Fibroblast of skin of abdomen (primary cell): ENCODE measurements around the gene TMEM126A. TPM values are rescaled to one million over a fixed set of nuclear protein-coding genes. Genes with fewer than 3 reads are reported as not detected.
"Not testable (repeated sequence)": the region's sequence is repeated elsewhere in the genome, so short reads cannot be mapped to it uniquely, and the experiment has no call there.

Experiments
- DNase-seq: peaks from one replicate; pipeline ENCODE4 v3.0.0-alpha.2; 2013
- polyA plus RNA-seq, 2 experiments: library from polyadenylated mRNA; unstranded; fragments of 120-200 nt; gene quantifications; one replicate each; pipeline ENCODE4 v1.2.1, GENCODE V29; 2013; ENCODE audit not compliant: insufficient read length in 2 of 2

TMEM126A gene
- 46.1 TPM for polyA plus RNA-seq (2013, experiment 1 of 2; ENCODE audit: insufficient read length)
- 46.8 TPM for polyA plus RNA-seq (2013, experiment 2 of 2; ENCODE audit: insufficient read length)

DNA sequence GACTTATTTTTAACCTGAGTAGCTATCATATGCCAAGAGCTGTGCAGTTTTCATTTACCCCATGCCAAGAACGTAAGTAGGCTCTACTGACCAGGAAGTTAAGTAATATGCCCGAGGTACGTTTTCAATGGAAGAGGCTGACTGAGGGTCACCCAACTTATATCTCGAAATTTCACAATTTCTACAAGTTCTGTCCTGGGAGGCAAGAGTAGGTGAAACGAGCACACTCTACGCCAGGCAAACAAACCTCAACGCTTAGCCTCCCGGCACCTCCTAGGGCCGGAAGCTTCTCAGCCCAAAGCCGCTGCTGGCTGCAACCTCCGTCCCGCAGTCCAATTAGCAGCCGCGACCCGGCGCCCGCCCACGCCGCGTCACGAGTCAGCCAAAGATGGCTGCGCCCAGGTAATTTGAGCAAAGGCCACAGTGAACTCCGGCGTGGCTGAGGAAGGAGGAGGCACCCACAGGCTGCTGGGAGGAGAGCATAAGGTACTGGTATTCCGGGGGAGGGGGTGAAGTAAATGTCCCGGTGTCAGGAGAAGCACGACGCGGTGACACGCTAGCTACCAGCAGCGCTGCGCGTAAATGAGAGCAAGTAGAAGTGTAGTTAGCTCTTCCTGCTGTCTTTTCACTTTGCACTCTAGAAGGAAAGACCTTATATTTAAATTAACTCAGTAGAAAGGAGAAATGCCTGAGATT lies at the start of gene TMEM126A:
TSS of gene TMEM126A (plus strand) at position 364 of the 696 bp plus-strand sequence. CDS start 2,289 bp downstream, outside the sequence.
- peak; percentile 81 for DNase-seq

GRCh38 chr11:85599083-85599482 lies 48.7 kb upstream of the TMEM126A start:
- no peak for DNase-seq

DNA sequence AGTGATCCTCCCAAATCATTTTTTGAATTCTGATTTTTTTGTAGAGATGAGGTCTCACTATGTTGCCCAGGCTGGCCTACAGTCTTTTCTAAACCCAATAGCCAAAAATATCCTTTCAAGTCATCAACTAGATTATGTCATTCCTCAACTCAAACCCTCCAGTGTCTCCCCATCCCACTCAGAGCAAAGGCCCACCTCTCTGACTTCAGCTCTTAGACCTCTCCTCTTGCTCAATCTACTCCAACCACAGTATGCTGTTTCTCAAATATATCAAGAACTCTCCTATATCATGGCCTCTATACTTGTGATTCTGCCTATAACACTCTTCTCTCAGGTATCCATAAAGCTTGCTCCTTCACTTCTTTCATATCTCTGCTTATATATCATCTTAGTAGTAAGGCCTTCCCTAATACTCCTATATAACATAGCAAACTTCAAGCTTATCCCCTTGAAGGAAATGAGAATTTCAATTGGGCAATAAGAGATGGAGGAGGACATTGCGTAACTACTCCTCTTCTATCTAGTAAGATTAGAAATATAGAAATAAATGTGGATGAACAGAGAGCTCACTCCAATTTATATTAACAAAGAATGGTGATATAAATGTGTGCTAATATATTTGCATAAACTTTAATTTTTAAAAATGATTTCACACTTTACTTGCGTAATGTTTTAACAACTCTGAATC lies 45.1 kb upstream of the TMEM126A start:
- no peak for DNase-seq

GRCh38 chr11:85603220-85603619 lies 44.5 kb upstream of the TMEM126A start:
- no peak for DNase-seq

GRCh38 chr11:85606237-85606636 lies 41.5 kb upstream of the TMEM126A start:
- DNase-seq: not testable (repeated sequence)

DNA sequence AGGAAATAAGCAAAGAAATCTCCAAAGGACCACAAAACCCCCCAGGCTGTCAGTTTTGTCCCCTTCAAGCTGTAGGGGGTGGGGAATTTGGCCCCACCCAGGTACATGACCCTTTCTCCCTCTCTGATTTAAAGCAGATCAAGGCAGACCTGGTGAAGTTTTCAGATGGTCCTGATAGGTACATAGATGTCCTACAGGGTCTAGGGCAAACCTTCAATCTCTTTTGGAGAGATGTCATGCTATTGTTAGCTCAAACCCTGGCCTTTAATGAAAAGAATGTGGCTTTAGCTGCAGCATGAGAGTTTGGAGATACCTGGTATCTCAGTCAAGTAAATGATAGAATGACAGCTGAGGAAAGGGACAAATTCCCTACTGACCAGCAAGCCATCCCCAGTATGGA lies 39.1 kb upstream of the TMEM126A start:
- not testable (repeated sequence) for DNase-seq

DNA sequence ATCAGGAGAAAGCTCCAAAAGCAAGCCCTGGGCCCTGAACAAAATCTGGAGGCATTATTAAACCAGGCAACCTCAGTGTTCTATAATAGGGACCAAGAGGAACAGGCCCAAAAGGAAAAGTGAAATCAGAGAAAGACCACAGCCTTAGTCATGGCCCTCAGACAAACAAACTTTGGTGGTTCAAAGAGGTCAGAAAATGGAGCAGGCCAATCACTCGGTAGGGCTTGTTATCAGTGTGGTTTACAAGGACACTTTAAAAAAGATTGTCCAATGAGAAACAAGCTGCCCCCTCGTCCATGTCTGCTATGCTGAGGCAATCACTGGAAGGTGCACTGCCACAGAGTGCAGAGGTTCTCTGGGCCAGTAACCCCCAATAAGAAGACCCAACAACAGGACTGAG lies 38.5 kb upstream of the TMEM126A start:
- not testable (repeated sequence) for DNase-seq

- not testable (repeated sequence) for DNase-seq
Observed at GRCh38 chr11:85611643-85612042, 36.1 kb upstream of the TMEM126A start.

DNA sequence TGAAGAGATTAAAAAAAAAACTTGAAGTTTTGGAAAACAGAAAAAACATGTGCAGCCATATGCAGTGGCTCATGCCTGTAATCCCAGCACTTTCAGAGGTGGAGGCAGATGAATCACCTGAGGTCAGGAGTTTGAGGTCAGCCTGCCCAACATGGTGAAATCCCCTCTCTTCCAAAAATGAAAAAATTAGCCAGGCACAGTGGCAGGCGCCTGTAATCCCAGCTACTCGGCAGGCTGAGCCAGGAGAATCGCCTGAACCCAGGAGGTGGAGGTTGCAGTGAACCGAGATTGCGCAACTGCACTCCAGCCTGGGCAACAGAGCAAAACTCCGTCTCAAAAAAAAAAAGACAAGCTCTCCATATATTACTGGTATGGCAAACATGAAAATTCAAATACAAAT lies 28.3 kb upstream of the TMEM126A start:
- DNase-seq: no peak

- no peak for DNase-seq
Observed at GRCh38 chr11:85620256-85620655, 27.5 kb upstream of the TMEM126A start.

- no peak for DNase-seq
Observed at GRCh38 chr11:85626496-85626895, 21.3 kb upstream of the TMEM126A start.

DNA sequence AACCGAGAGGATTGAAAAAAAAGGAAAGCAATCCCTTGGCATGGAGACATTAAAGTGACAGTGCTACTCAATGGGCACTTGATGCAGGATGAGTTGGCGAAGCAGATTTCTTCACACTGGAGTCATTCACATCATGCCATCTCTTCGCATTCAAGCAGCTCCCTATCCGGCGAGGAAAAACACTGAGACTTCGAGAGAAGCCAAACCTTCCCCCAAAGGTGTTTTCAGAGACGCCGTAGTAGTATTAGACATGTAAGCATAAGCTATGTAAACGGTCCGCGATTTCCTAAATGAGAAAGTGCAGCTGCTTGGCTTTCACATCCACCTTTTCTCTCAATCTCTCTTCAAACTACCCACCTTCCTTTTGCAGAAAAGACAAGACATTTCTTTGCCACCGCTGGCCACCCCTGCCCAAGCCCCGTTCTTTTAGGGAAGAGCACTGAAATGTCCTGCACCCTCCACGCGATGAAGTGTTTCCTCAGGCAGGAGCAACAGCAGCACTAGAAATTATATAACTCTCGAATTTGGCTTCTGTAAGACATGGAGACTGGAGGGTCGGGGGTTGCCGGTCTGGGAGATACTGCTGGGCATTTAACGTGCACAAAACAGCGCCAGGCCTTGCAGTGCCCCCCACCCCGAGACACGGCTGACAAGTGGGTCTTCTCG lies 20.3 kb upstream of the TMEM126A start, which contains the start of gene DLG2:
TSS of gene DLG2 (minus strand) at position 13 of the 666 bp plus-strand sequence.
- DNase-seq: peak; percentile 26

DNA sequence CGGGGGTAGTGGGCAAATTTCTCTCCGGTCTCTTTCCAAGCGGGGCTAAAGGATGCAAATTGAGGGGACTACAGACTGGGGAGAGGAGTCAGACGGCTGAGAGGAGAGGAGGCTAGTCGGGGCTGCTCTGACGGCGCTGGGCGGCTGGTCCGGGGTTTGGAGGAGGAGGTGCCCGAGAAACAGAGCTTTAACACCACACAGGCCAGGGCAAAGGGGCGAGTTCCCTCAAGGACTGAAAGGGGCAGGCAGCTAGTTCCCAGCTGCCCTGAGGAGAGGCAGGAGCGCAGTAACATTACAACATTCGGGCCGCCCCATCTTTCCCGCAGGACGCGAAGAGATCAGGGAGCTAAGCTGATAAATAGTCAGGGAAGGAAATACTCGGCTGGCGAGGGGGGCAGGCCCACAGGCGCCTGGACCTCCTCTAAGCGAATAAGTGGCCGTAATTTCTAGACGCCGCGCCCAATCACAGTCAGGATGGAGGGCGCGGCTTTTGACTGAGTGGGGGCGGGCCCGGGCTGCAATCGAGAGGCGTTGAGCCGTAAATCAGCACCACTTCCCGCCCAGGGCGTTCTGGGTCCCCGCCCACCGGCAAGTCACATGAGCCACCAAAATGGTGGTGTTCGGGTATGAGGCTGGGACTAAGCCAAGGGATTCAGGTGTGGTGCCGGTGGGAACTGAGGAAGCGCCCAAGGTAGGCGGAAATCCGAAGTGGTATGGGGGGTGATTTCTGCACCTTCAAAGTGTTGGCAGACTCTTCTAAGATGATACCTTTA lies 19.6 kb upstream of the TMEM126A start, which contains the start of gene TMEM126B:
TSS of gene TMEM126B (plus strand) at position 596 of the 773 bp plus-strand sequence. CDS start at position 611, 15 bp downstream.
- peak; percentile 97 for DNase-seq

- no peak for DNase-seq
Observed at GRCh38 chr11:85628771-85629341, 18.9 kb upstream of the TMEM126A start.

DNA sequence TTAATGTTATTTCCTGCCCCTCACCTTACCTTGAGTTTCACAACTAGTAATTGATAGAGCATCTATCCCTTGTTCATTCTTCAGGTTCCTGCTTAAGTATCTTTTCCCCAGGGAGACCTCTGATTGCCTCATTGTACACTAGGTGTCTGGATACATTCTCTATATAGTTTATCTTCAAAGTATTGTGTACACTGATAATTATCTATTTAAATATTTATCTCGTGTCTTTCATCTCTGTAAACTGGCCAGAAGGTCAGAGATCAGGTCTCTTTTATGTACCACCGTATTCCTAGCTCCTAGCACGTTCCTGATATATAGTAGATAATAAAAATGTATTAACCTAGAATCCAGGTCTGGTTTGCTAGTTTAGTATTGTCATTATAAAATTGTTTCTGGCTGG lies 13.0 kb upstream of the TMEM126A start:
- DNase-seq: no peak

GRCh38 chr11:85643191-85643614 lies 4.6 kb upstream of the TMEM126A start:
- DNase-seq: no peak

DNA sequence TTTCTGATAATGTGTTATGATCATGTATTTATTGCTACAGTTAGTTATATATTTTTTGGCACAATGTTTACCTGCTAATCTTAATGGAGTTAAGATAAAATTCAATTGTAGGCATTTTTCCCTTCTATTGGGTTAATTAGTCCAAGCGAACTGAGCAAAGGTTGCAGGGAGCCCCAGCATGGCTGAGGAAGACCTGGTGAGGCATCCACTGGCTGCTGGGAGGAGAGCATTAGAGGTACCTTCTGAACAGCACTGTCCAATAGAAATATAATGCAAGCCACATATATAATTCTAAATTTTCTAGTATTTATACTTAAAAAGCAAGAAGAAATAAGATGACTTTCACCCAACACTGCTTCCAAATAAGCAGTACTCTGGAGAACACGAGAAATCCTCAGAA lies 689 bp upstream of the TMEM126A start:
- no peak for DNase-seq

DNA sequence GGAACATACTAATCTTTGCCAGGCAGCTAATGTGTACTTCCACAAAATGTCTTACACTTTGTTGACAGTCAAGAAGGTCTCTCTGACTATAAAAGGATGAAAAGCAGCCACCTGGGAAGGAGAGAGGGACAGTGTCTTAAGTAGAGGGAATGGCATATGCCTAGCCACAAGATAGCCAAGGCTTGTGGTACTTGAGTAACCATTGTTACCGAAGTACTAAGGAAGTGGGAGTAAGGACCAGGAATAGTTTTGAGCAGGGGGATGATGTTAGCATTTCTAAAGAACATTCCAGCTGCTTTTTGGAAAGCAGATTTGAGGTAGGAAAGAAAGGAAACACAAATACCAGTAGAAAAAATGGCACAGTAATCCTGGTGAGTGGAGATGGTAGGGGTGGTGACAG lies 3.4 kb downstream of the TMEM126A start:
- DNase-seq: no peak

DNA sequence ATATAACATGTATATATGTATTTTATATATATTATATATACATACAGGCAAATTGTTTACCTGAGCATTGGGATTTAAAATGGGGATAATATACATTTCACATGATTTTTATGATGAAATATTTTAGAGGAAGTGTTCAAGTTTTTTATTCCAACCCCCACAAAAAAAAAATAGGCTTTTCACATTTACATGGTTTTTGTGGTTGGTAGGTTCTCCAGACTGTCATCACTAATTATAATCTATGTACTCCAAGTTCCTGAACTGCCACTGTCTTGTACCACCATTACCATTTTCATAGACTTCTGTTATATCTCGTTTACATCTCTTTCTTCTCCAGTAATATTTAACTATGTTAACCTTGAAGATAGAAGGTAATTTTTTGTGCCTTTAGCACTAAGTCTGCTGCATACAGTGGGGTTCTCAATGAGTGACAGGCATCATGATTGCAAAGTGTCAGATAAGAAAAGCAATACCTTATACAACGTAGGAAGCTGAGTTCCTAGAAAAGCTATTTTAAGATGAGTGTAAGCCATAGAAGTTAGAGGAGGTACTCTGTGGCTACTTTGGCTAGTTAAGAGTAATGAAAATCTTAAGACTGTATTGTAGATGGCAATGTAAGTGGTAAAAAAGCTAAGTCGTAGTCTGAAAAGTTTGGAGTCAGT lies 5.2 kb downstream of the TMEM126A start:
- no peak for DNase-seq

DNA sequence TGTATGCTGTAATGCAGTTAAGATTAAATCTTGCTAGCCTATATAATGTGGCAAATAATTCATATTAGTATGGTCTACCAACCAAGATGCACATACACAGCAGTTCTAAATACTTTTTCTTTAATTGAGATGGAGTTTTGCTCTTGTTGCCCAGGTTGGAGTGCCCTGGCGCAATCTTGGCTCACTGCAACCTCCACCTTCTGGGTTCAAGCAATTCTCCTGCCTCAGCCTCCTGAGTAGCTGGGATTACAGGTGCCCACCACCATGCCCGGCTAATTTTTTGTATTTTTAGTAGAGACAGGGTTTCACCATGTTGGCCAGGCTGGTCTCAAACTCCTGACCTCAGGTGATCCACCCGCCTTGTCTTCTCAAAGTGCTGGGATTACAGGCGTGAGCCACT lies 6.6 kb downstream of the TMEM126A start:
- not testable (repeated sequence) for DNase-seq

GRCh38 chr11:85656777-85657176 lies 9.0 kb downstream of the TMEM126A start:
- DNase-seq: no peak
